Prostate gland (tissue), 2 donors: ENCODE measurements around the gene LYPD6B.

Source experiments
- CTCF ChIP-seq, 4 experiments: fragments of 200-600 bp in 2 of 4; fragments of 450-650 bp in 2 of 4; sonication (generic) in 2 of 4; IDR thresholded peaks; 1 replicate in 3 of 4; 2 replicates in 1 of 4; pipeline ENCODE4 v1.5.1; 2016 to 2019; ENCODE audit warnings: antibody characterized with exemption in 4 of 4, mild to moderate bottlenecking in 2 of 4, moderate library complexity in 2 of 4
- POLR2A ChIP-seq: fragments of 450-650 bp; IDR thresholded peaks from one replicate; pipeline ENCODE4 v1.6.1; 2016; ENCODE audit warnings: antibody characterized with exemption, mild to moderate bottlenecking

GRCh38 chr2:149180226-149180875 is 141.9 kb downstream of the LYPD6B start:
- no peak for TF ChIP-seq CTCF (IDR thresholded peaks at IDR 0.05)
- TF ChIP-seq POLR2A: no peak
